EL (cell line): ENCODE measurements around the gene KLHL21.

ENCODE experiments used
- DNase-seq: peaks from one replicate; pipeline ENCODE4 v3.0.0-alpha.2; 2016

KLHL21 gene

DNA sequence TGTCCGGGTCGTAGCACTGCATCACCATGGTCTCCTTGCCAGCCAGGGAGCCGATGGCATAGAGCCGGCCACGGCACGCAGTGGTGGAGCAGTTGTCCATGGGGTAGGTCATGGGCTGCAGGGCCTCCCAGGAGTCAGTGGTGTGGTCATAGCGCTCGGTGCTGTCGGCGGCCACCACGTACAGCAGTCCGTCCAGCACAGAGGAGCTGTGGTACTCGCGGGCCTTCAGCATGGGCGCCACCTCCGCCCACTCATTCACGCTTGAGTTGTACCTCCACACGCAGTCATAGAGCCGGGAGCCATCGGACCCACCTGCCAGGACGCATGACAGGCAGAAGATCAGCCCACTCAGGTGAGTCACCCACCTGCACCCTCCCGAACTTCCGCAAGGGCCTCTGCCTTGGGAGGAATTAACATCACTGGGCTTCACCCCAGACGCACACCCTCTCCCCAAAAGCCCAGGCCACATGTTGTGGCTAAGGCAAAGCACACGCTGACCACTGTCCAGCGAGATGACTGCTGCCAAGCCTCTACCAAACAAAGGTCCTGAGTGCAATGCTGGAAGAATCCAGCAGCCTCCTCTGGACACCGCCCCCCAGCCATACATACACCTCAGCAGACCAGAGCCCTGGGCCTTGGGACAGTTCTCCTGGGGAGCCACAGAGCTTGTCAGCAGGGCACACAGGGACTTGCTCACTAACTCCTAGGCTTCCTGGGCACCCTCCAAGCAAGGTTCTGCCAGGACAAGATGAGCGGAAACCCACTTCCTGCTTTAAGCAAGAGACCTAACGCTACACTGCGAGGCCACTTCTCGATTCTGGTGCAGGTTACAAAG, 3.3 kb downstream of the KLHL21 start:
- DNase-seq, result no peak

DNA sequence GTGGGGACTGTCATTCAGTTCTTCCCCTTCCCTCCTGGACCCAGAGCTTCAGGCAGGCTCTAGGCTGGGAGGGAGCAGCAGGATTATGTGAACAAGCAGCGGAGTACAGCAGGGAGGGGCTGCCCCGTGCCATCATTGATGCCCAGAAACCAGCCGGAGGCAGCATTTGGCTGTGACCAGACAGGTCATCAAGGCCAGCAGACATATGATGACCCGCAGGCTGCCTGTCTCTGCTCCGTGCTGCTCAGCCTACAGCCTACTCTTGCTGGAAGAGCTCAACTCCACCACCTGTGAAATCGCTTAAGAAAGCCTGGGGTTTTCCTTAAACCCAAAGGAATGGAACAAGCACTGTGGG, 4.9 kb downstream of the KLHL21 start:
- no peak for DNase-seq

DNA sequence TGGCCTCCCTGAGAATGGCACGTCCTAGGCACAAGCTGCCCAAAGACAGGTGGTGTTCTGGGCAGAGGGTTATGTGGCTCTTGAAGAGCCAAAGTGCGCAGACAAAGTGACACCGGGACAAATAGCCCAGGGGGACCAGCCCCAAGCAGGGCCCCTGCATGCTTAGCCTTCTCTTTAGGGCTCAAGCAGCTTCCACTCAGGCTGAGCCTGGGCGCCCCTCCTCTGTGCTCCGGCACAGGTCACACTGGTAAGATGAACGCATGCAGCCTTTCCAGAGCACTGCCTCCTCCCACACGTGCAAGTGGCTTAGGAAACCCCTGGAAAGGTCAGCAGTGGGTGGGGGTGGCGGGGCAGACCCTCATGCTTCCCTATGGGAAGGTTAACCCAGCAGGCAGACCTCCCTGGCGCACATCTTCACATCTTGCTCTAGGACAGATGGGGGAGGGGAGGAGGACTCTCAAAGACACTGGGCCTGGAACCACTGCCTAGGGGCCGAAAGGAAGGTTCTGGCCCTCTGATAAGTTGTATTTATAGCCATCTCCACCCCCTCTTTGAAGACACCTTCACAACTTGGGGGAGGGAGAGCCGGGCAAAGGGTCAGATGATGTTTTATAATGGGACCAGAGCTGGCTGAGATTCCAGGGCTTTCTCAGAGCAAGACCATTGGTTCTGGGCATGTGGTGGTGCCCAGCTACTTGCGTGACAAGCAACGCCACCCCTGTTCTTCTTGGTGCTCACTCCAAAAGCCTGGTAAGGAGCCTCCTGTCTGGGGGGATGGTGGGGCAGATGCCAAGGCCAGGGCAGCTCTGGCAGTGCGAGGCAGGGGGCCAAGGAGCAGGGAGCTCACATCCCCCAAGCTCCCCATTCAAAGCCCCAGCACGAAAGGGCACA, 5.5 kb downstream of the KLHL21 start:
- DNase-seq, result no peak

DNA sequence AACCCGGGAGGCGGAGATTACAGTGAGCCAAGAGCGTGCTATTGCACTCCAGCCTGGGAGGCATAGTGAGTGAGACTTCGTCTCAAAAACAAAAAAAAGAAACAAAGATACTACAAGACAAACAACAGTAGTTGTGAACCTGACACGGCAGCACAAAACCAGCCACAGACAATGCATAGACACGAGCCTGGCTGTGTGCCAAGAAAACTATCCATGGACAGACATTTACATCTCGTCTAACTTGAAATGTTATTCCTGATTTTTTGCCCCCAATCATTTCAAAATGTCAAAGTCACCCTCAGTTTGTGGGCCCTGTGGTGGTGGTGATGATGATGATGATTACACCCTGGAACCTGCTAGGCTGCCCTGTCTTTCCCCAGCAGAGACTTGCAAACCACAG, 6.3 kb downstream of the KLHL21 start:
- DNase-seq, result no peak

DNA sequence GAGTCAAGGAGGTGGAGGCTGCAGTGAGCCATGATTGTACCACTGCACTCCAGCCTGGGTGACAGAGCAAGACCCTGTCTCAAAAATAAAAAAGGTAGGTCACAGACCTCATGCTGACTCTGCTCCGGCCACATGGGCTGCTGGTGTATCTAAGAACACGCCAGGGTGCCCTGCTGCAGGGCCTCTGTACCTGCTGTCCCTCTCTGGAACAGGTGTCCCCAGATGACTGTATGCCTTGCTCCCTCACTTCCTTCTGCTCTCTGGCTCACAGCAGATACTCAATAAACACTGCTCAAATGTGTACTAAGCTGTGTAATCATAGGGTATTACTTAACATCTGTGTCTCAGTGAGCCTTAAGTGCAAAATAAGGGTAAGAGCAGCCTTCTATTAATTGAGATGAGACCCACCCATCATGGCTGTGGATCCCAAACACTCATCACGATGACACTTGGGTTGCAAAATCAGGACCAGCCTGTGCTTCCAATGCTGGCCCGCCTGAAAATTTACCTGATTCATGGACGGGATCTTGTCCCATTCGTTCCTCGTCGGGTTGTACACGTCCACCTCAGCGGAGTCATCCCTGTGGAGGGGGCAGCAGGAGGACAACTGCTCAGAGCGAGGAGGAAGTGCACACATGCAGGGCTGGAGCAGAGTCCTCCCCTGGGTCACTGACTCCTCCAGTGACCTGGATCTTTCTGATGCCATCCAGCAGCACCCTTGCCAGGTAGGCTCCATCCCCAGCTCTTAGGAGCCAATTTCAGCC, 7.5 kb downstream of the KLHL21 start:
- DNase-seq, result no peak

DNA sequence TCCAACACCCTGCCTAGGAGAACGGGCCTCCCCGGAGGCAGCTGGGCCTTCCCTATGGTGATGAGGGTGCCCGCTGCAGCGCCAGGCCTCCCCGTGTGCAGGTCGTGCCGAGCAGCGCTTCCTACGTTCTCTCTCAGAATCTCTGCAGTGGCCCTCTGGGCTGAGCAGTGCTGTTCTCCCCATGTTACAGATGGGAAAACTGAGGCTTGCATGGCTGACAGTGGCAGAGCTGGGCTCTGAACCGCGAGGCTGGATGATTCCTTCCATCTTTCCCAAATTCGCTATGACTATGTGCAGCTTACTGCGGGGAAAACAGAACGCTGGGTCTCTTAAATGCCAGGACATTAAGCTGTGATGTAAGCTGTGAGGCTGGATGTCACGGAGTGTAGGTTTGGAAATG, 8.9 kb downstream of the KLHL21 start:
- DNase-seq, result no peak

DNA sequence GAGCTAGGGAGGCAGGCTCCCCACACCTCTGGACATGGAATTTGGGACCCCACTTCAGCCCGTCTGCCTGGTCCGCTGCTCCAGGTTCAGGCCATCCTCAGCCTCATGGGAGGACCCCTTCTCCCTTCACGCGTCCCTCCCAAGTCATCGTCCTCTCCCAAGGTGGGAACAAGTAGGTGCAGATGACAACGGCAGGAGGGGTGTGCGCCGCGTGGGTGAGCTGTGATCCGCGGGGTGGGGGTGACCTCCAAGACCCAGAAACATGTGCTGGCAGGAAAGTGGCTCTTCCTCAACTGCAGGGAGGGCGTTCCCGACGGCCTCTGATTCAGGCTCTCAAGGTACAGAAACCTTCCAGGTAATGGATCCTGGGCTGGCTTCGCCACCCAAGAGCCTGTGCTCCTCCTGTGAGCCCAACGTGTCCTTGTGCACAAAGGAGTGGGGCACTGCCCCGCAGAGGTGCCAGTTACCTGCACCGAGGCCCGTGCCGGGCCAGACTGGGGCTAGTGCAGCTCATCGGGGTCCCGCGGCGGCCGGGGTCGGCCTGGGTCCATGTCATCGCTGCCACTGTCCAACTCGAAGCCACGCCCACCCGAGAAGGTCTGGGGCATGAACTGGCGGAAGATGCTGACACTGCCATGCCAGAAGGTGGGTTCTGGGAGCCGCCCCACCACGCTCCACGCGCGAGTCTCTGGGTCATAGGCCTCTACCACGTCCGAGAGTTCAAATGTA, 9.6 kb downstream of the KLHL21 start:
- DNase-seq, result no peak

DNA sequence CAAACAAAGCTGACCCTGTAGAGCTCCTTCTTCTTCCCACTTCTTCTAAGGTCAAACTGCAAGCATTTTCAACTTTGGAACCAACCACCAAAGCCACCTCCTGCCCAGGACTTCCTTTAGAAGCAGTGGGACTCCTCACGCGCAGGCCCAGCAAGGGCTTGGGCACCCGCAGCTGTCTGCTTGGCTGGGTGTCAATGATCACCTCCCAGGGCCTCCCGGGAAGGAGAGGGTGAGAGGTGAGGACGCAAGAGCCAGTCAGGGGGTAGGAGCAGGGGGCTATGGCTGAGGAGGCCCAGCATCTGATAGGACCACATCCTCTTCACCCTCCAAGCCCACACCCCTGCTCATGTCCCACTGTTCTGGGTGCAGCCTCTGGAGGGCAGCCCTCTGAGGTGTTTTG, 10.2 kb downstream of the KLHL21 start:
- no peak for DNase-seq

DNA sequence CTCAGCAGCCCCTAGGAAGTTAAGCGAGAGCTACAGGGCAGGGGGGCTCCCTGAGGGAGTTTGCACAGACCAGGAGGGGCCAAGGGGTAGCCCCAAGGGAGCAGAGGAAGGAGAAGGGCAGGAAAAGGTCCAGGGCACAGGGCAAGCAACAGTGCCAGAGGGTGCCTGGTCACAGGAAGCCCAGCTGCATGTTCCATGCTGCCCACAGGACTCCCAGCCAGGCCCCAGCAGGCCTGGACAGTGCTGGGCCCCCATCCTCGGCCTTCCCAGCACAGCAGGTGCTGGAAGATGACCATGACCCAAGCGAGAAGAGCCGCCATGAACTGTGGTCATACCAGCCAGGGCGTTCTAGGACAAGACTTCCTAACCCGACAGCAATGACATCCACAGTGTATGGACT, 11.0 kb downstream of the KLHL21 start:
- no peak for DNase-seq

DNA sequence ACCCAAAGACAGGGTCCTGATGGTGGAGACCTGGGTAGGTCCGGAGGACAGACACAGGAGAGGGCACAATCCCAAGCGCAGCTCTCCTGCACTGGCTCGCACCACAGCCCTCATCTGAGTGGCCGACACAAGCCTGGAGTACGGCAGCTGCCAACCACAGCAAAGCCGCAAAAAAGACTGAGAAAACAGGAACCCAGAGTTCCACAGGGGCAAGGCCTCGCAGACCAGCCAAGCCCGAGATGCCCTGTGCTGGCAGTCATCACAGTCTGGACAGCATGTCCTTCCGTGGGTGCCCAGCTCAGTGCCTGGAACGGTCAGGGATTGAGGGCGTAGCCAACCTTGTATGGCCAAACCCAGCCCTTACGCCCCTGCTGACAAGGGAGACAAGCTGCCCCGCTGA, 11.4 kb downstream of the KLHL21 start:
- no peak for DNase-seq

DNA sequence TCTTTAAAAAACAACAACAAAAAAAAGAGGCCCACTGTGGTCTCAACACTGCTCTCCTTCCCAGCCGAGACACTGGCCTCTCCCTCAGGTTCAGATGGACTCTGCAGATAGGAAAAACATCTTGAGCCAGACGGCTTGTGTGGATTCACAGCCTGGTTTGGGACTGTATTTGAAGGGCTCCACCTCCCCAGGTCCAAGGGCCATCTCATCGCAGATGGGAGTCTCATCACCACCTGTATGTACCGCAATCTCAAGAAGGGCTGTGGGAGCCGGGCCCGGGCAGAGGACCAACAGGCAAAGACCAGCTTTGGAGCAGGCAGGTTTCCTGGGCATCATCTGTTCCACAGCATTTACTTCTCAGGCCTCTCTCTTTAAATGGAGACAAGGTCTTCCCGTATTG, 12.6 kb downstream of the KLHL21 start:
- DNase-seq, result no peak

DNA sequence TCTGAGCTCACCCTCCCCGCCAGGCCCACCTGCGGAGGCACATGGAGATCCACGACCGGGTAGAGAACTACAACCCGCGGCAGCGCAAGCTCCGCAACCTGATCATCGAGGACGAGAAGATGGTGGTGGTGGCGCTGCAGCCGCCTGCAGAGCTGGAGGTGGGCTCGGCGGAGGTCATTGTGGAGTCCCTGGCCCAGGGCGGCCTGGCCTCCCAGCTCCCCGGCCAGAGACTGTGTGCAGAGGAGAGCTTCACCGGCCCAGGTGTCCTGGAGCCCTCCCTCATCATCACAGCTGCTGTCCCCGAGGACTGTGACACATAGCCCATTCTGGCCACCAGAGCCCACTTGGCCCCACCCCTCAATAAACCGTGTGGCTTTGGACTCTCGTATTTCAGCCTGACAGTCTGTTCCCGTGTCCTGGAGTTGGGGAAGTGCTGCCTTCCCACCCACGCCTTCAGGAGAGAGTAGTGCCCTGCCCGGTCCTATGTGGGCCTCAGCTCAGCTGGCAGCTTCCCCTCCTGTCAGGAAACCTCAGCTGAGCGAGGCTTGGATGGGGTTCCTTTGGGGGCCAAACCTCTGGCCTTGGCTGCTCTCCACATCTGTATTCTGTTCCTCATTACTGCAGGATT, 13.7 kb downstream of the KLHL21 start:
- no peak for DNase-seq

DNA sequence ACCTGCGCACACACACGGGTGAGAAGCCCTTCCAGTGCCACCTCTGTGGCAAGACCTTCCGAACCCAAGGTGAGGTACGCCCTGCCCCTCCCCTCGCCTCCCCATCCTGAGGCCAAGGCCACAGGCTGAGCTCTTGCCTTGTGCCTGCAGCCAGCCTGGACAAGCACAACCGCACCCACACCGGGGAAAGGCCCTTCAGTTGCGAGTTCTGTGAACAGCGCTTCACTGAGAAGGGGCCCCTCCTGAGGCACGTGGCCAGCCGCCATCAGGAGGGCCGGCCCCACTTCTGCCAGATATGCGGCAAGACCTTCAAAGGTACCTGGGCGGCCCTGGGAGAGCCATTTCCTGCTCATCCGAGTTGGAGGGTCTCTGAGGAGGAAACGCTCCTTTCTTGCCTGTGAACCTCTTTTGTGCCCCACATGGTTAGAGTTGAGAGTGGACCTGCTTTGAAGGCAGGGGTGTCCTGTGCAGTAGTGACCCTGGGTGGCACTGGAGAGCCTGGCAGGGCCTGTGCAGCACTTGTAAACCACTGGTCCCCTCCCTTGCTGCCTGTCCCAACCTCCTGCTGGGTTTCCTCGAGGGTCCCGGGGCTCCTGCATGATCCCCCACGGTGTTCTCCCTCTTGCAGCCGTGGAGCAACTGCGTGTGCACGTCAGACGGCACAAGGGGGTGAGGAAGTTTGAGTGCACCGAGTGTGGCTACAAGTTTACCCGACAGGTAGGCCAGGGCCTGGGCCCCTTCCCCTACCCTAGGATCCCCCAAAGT, 14.4 kb downstream of the KLHL21 start:
- no peak for DNase-seq

DNA sequence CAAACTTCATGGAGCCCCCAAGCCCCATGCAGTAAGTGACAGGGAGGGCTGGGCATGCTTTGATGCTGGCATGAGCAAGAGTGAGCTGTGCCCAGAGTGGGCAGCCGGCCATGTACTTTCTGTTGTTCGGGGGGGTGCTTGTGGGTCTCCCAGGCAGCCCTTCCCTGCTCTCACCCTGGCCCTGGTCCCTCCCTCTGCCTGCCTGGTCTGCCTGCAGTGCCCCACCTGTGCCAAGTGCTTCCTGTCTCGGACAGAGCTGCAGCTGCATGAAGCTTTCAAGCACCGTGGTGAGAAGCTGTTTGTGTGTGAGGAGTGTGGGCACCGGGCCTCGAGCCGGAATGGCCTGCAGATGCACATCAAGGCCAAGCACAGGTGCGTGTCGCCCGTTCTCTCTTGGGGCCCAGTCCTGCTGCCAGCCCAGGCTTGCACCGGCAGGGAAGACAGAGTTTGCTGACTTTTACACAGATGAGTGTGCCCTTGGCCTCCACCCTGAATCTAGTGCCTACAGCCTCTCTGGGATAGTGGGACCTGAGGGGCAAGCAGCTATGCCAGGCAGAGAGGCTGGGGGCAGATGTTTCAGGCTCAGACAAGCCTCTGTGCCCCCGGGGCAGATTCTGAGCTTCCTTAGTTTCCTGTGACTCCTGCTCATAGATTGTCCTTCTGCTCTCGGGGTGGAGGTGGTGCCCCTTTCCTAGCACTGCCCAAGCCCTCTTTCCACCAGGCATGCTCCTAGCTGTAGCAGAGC, 15.2 kb downstream of the KLHL21 start:
- DNase-seq, result no peak

DNA sequence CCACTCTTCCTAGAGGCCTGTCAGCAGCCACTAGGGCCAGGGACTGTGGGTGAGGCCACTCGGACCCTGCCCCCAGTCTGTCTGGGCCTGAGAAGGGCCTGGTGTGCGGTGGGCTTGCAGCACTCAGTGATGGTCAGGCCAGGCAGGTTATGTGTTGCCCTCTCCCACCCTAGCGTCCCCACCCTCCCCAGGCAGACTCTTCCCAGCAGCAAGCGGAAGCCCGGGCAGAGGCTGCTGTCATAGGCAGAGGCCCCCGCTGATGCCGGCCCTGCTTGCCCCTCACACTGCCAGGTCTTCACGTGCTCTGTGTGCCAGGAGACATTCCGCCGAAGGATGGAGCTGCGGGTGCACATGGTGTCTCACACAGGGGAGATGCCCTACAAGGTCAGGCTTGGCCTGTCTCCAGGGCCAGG, 16.3 kb downstream of the KLHL21 start:
- no peak for DNase-seq

DNA sequence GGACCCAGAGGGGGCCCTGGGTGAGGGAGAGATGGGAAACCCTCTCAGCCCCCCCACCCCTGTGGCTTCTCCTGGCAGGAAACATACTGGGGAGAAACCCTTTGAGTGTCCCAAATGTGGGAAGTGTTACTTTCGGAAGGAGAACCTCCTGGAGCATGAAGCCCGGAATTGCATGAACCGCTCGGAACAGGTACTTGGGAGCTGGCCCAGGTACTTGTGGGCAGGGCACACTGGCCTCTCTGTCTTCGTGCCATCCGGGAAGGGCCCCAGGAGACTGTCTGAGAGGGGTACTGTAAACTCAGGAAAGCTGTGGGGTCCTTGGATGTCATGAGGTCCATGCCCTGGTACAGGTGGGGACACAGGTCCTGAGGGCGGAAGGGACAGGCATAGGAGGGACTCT, 16.8 kb downstream of the KLHL21 start:
- no peak for DNase-seq

DNA sequence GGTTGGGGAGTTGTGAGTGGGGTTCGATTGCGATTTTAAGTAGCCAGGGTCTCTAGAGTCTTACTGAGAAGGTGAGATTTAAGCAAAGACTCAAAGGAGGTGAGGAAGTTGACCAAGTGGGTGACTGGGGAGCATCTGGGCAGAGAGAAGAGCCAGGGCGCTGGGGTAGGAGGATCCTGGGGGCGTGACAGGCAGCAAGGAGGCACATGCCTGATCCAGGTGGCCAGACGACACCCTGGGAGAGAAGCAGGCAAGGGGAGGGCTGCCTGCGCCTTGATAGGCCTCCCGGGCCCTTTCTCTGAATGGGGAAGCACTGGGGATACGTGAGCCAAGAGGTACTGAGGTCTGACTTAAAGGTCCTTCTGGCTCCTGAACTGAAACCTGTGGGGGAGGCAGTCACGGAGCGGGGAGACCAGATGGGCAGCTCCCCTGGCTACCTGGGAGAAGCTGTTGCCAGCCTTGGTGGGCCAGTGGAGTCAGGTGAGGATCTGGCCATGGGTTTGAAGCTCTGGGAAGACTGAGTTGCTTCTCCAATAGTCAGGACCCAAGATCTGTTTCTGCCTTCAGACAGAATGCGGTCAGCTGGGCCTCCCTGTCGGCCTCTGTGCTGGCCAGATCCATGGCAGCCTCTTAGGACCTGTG, 17.5 kb downstream of the KLHL21 start:
- DNase-seq, result no peak

DNA sequence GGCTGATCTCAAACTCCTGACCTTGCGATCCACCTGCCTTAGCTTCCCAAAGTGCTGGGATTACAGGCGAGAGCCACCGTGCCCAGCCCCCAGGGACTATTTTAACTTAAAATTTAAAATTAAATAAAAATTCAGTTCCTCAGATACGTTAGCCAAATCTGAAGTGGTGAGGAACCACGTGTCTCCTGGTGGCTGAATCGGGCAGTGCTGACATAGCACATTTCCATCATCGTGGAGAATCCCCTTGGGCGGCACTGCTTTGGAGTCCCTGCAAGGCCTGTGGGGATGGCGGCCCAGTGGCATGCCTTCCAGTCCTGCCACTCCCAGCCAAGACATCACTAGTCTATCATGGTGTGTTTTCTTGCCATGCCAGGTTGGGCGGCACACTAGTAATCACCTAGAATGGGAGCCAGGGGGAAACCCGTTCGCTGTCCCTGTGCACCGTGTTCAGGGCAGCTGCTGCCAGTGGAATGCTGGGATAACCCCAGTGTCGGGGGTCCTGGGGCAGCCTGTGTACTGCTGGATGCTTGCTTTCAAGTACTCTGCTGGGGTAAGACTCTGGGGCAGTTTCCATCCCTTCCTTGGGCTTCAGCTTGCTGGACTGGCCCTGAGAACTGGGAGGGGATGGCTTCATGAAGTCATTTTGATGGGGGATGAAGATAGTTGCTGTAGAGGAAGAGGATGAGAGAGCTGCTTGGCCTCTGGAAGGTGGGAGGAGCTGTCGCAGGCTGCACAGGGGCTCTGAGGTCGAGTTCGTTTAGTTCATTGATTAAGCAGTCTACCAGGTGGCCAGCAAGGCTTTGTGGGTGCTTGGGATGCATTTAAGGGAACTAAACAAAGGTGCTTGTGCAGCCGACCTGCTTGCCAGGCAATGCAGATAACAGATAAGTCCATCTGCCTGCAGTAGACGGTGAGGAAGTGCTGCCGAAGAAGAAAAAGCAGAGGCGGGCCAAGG, 18.3 kb downstream of the KLHL21 start:
- no peak for DNase-seq

DNA sequence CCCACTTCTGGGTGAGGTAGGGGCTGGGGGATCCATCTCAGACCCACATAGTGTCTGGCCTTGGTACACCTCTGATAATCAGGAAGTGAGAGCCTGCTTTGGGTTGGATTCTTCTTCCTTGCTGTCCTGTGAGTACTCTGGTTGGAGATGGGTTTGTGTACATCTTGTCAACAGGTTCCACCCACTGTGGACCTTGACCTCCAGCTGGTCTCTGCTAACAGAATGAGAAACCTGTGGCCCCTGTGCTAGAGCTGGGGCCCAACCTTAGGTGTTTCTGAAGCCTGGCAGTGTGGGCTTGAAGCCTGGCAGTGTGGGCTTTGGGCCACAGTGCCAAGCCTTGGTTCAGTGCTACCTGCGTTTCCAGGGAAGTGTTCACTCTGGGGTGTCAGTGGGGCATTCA, 20.3 kb downstream of the KLHL21 start:
- DNase-seq, result no peak
